Gastroesophageal sphincter (tissue), 4 donors: ENCODE results near the gene NDFIP1. TPM values are rescaled to one million over a fixed set of nuclear protein-coding genes. Genes with fewer than 3 reads are reported as not detected.

Experiments
- ATAC-seq: fragments of 150-250 bp; one replicate; pipeline ENCODE4 v1.9.1; 2016; ENCODE audit warnings: mild to moderate bottlenecking, moderate library complexity
- H3K27ac ChIP-seq, 4 donors: fragments of 200-600 bp; sonication (generic) in 3 of 4; 1 replicate in 3 of 4; 2 replicates in 1 of 4; pipeline ENCODE4 v1.5.1; 2016 to 2019
- H3K27me3 ChIP-seq: fragments of 200-600 bp; sonication (generic); one replicate; pipeline ENCODE4 v1.5.1; 2019
- H3K36me3 ChIP-seq, 2 donors: fragments of 200-600 bp; sonication (generic); one replicate each; pipeline ENCODE4 v1.5.1; 2019; ENCODE audit warnings: control low read depth in 1 of 2
- H3K4me1 ChIP-seq, 3 donors: fragments of 200-600 bp; sonication (generic); 1 replicate in 2 of 3; 2 replicates in 1 of 3; pipeline ENCODE4 v1.5.1; 2016 to 2019; ENCODE audit warnings: control low read depth in 2 of 3
- H3K4me3 ChIP-seq, 2 donors: fragments of 200-600 bp; sonication (generic); one replicate each; pipeline ENCODE4 v1.5.1; 2019; ENCODE audit warnings: mild to moderate bottlenecking in 1 of 2, moderate library complexity in 1 of 2
- H3K9me3 ChIP-seq, 3 donors: fragments of 200-600 bp; sonication (generic); one replicate each; pipeline ENCODE4 v1.5.1; 2017 to 2019; ENCODE audit warnings: control low read depth in 2 of 3
- CTCF ChIP-seq, 4 experiments: fragments of 200-600 bp in 2 of 4; fragments of 450-650 bp in 2 of 4; sonication (generic) in 1 of 4; IDR thresholded peaks; one replicate each; pipeline ENCODE4 v1.5.1; 2017 to 2019; ENCODE audit warnings: antibody characterized with exemption in 4 of 4, mild to moderate bottlenecking in 2 of 4, moderate library complexity in 2 of 4
- EP300 ChIP-seq: sonication (generic); formaldehyde crosslinking; IDR thresholded peaks from one replicate; pipeline ENCODE4 v1.6.1; 2017; ENCODE audit warnings: antibody characterized with exemption, mild to moderate bottlenecking
- POLR2A ChIP-seq, 2 donors: fragments of 450-650 bp; IDR thresholded peaks; one replicate each; pipeline ENCODE4 v1.6.1; 2017; ENCODE audit warnings: antibody characterized with exemption in 2 of 2, mild to moderate bottlenecking in 2 of 2, moderate library complexity in 1 of 2
- POLR2AphosphoS5 ChIP-seq: sonication (generic); formaldehyde crosslinking; IDR thresholded peaks from one replicate; pipeline ENCODE4 v1.6.1; 2017; ENCODE audit warnings: antibody characterized with exemption
- WGBS, 2 donors: methylation state at CpG; one replicate each; pipeline ENCODE4 v1.1.5; 2018; ENCODE audit warnings: low coverage in 1 of 2; 5-methylcytosine and 5-hydroxymethylcytosine counted together
- total RNA-seq, 4 donors: library from RNA; depleted of rRNA; stranded (reverse); fragments of >200 nt; gene quantifications; one replicate each; pipeline ENCODE4 v1.1.0, GENCODE V29; 2016

NDFIP1 gene
- total RNA-seq, 4 donors from 2014 or later: 62.4 to 86.7 (median 81.6) TPM

DNA sequence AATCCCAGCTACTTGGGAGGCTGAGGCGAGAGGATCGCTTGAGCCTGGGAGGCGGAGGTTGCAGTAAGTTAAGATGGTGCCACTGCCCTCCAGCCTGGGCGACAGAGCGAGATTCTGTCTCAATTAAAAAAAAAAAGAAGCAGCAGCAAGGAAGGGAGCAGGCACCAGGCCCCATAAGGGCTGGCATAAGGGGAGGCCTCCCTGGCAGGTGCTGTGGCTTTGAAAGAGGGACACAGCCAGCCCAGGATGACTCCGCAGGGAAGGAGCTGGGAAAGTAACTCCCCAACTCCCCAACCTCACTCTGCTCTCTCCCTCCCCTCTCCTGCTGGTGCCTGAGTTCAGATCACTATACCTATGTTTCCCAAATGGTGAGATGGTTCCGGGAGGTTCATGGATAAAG is 70.1 kb downstream of the NDFIP1 start:
- no peaks in the 10 kb centered on the region for H3K9me3 ChIP-seq
- no peak overlapping the region for H3K27ac ChIP-seq
- H3K4me1 ChIP-seq: no peaks in the 10 kb centered on the region
- H3K36me3 ChIP-seq: no peaks in the 10 kb centered on the region
- ATAC-seq: no peak
- 94% methylated on average over 3 of the region's 7 CpGs; no CpG with 5 or more reads in 1 of the 2 donors for WGBS, 2 donors
- TF ChIP-seq POLR2A (IDR thresholded peaks at IDR 0.05): no peak
- no peak for TF ChIP-seq EP300
- no peak for TF ChIP-seq POLR2AphosphoS5
- no peak for TF ChIP-seq CTCF (IDR thresholded peaks at IDR 0.05)
- H3K27me3 ChIP-seq: no peaks in the 10 kb centered on the region
- no peak overlapping the region for H3K4me3 ChIP-seq

GRCh38 chr5:142179776-142180387 is 71.3 kb downstream of the NDFIP1 start:
- Histone ChIP-seq H3K9me3 (no peaks in the 10 kb centered on the region), H3K27me3 (no peaks in the 10 kb centered on the region), H3K4me3 (no peak overlapping the region), H3K4me1 (no peaks in the 10 kb centered on the region), H3K36me3 (no peaks in the 10 kb centered on the region), H3K27ac (no peak overlapping the region)
- 73 to 76% methylated on average over 3 to 6 of the region's 6 CpGs for WGBS, 2 donors
- no peak for TF ChIP-seq EP300
- no peak for TF ChIP-seq CTCF (IDR thresholded peaks at IDR 0.05)
- TF ChIP-seq POLR2A (IDR thresholded peaks at IDR 0.05): no peak
- TF ChIP-seq POLR2AphosphoS5: no peak
- no peak for ATAC-seq

GRCh38 chr5:142181096-142181495 is 72.5 kb downstream of the NDFIP1 start:
- H3K4me1 ChIP-seq: no peaks in the 10 kb centered on the region
- no peaks in the 10 kb centered on the region for H3K36me3 ChIP-seq
- no peak for ATAC-seq
- H3K27ac ChIP-seq: no peak overlapping the region
- no peak overlapping the region for H3K4me3 ChIP-seq
- H3K9me3 ChIP-seq: no peaks in the 10 kb centered on the region
- WGBS, 2 donors: 86% methylated on average over 4 of the region's 6 CpGs; no CpG with 5 or more reads in 1 of the 2 donors
- TF ChIP-seq POLR2AphosphoS5: no peak
- no peaks in the 10 kb centered on the region for H3K27me3 ChIP-seq

GRCh38 chr5:142181547-142182163 is 73.1 kb downstream of the NDFIP1 start:
- WGBS, 2 donors: 75 to 91% methylated on average over 4 to 6 of the region's 7 CpGs
- H3K27ac ChIP-seq: no peak overlapping the region
- no peaks in the 10 kb centered on the region for H3K36me3 ChIP-seq
- H3K4me1 ChIP-seq: peaks cover 0 to 1% (median 0%) of the 10 kb centered on the region in 3 donors
- no peak for TF ChIP-seq EP300
- no peak for TF ChIP-seq POLR2A (IDR thresholded peaks at IDR 0.05)
- TF ChIP-seq CTCF (IDR thresholded peaks at IDR 0.05): no peak
- no peak for TF ChIP-seq POLR2AphosphoS5
- H3K4me3 ChIP-seq: no peak overlapping the region
- H3K27me3 ChIP-seq: no peaks in the 10 kb centered on the region
- ATAC-seq: no peak
- H3K9me3 ChIP-seq: no peaks in the 10 kb centered on the region

GRCh38 chr5:142182840-142183239 is 74.3 kb downstream of the NDFIP1 start:
- Histone ChIP-seq H3K36me3 (no peaks in the 10 kb centered on the region), H3K4me1 (peaks cover 0 to 9% (median 0%) of the 10 kb centered on the region in 3 donors), H3K9me3 (no peaks in the 10 kb centered on the region), H3K27ac (no peak overlapping the region), H3K27me3 (no peaks in the 10 kb centered on the region), H3K4me3 (no peak overlapping the region)
- no peak for TF ChIP-seq POLR2A (IDR thresholded peaks at IDR 0.05)
- no peak for TF ChIP-seq POLR2AphosphoS5
- ATAC-seq: no peak
- WGBS, 2 donors: 90 to 96% methylated on average over 3 to 5 of the region's 5 CpGs

DNA sequence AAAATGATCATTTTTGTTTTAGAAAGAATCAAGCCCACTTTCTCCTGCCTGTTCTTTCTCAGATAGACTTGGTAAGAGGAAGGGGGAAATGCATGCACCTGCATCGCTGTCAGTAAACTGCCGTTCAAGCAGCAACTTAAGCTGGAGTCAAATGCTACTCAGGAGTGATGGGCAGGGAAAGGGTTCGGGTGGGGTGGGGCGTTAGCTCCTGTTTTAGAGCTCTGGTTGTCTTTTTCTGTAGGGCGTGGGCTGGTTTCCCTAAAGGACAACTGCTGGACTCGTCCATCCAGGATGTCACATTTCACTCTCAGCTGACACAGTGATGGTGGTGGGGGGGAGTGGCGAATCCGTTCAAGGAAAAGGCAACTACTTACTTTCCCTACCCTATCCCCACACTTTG is 75.0 kb downstream of the NDFIP1 start:
- Histone ChIP-seq H3K27ac (no peak overlapping the region), H3K4me3 (no peak overlapping the region), H3K9me3 (no peaks in the 10 kb centered on the region), H3K4me1 (peaks cover 0 to 9% (median 0%) of the 10 kb centered on the region in 3 donors), H3K27me3 (no peaks in the 10 kb centered on the region), H3K36me3 (no peaks in the 10 kb centered on the region)
- no peak for ATAC-seq
- TF ChIP-seq POLR2AphosphoS5 (no peak), POLR2A (IDR thresholded peaks at IDR 0.05) (no peak), CTCF (IDR thresholded peaks at IDR 0.05) (no peak)
- WGBS, 2 donors: 75 to 81% methylated on average over 3 to 5 of the region's 8 CpGs
